Body of pancreas (tissue), 4 donors: ENCODE data around the gene LRIG1.

Experiments
- CTCF ChIP-seq, 7 experiments: fragments of 450-650 bp in 4 of 7; fragments of 200-600 bp in 3 of 7; sonication (generic) in 3 of 7; IDR thresholded peaks; one replicate each; pipeline ENCODE4 v1.5.1; 2016 to 2019; ENCODE audit warnings: antibody characterized with exemption in 7 of 7
- POLR2A ChIP-seq, 3 donors: fragments of 450-650 bp; IDR thresholded peaks; one replicate each; pipeline ENCODE4 v1.6.1; 2016; ENCODE audit warnings: antibody characterized with exemption in 3 of 3, mild to moderate bottlenecking in 2 of 3

DNA sequence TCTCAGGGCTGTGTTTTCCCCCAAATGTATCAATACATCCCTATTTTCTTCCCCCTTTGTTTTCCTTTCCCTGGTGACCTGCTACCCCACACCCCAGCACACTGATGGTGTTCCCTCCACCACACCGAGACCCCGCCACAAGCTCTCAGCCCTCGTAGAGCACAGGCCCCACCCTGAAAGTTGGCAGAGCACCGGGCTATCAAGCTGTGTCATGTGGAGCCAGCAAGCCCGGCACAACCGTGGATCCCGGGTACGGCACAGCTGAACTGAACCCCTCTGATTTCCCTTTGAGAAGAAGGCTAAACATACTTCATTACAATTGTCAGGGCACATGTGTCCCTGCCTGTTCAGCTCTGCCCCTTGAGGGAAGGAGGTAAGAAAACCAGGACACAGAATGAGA, 69.9 kb downstream of the LRIG1 start:
- TF ChIP-seq CTCF (IDR thresholded peaks at IDR 0.05) = no peak
- no peak for TF ChIP-seq POLR2A (IDR thresholded peaks at IDR 0.05)
